Measurements from ENCODE around the gene DET1. TPM values are rescaled to one million over a fixed set of nuclear protein-coding genes. Genes with fewer than 3 reads are reported as not detected.

Gene DET1
- total RNA-seq, 1 experiment from 2014 or later: 6.6 TPM

DNA sequence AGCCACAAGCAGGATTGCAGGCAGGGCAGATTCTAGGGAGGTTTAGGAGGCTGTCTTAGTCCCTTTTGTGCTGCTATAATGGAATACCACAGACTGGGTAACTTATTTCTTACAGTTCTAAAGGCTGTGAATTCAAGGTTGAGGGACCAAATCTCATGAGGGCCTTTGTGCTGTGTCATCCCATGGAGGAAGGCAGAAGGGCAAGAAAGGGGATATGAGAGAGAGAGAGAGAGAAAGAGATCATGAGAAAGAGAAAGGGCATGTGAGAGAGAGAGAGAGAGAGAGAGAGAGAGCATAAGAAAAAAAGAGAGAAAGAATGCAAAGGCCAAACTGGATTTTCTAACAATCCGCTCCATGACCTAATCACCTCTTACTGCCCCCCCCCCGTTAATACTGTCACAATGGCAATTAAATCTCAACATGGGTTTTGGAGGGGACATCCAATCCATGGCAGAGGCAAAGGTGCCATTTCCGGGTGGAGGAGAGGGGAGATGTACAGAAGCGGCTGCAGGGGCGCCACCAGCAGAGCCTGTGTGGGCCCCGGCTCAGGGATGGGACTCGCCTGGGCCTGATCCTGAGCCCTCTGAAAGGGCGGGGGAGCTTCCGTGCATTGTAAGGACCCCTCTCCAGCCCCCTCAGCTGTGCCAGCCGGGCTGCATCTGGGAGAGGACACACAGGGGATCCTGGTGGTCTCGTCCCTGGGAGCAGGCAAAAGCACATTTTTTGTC, 58.5 kb downstream of the DET1 start:
- H3K79me1 ChIP-seq (ENCODE audit: insufficient read depth, low read depth, low read length, poor library complexity, severe bottlenecking): no peaks in the 10 kb centered on the region

More for the DNA sequence above, 58.5 kb downstream of the DET1 start:
- no peak overlapping the region for H3K4ac ChIP-seq (ENCODE audit: low read depth, low read length)
- Mint-ChIP-seq H3K4me3 (no peak overlapping the region), H3K36me3 (ENCODE audit: insufficient read depth in 1 of 3, low read depth in 3 of 3) (no peaks in the 10 kb centered on the region), H3K9me3 (no peaks in the 10 kb centered on the region), H3K27me3 (ENCODE audit: low read depth) (peaks cover 25% of the 10 kb centered on the region), H3K4me1 (peaks cover 55 to 64% of the 10 kb centered on the region in 2 experiments), H3K27ac (peak overlapping the region in 1 of 3 experiments; percentile 80; a peak in 2 of 7 replicates)
- H4K5ac ChIP-seq (ENCODE audit: insufficient read length, low read depth, low read length): no peak overlapping the region
- H2BK120ac ChIP-seq (ENCODE audit: low read depth, low read length, poor library complexity, severe bottlenecking): no peak overlapping the region
- no peak overlapping the region for H2BK12ac ChIP-seq (ENCODE audit: insufficient read length, low read depth, low read length)
- no peaks in the 10 kb centered on the region; the same call in 1 of the 2 replicates for H3K4me1 ChIP-seq (ENCODE audit: insufficient read depth, low read length)
- no peak overlapping the region for H2BK15ac ChIP-seq (ENCODE audit: low read depth, low read length)
- H3K23ac ChIP-seq (ENCODE audit: insufficient read length, low read depth, low read length): no peak overlapping the region
- no peak overlapping the region for H2BK5ac ChIP-seq (ENCODE audit: insufficient read length, low read length)
- no peak overlapping the region for H3K4me2 ChIP-seq (ENCODE audit: insufficient read depth, insufficient read length, low read length)
- H3K9me3 ChIP-seq (ENCODE audit: control insufficient read depth, low read depth, low read length): no peaks in the 10 kb centered on the region
- H4K20me1 ChIP-seq (ENCODE audit: control insufficient read depth, insufficient read depth, insufficient read length): no peaks in the 10 kb centered on the region
- H3K27ac ChIP-seq (ENCODE audit: insufficient read length, low read depth, low read length): no peak overlapping the region
- H4K8ac ChIP-seq (replicated peaks; ENCODE audit: insufficient read length, low read depth, low read length): no peak overlapping the region
- no peak overlapping the region for H3K18ac ChIP-seq (ENCODE audit: insufficient read length, low read depth, low read length)
- TF ChIP-seq, protein P1, sequence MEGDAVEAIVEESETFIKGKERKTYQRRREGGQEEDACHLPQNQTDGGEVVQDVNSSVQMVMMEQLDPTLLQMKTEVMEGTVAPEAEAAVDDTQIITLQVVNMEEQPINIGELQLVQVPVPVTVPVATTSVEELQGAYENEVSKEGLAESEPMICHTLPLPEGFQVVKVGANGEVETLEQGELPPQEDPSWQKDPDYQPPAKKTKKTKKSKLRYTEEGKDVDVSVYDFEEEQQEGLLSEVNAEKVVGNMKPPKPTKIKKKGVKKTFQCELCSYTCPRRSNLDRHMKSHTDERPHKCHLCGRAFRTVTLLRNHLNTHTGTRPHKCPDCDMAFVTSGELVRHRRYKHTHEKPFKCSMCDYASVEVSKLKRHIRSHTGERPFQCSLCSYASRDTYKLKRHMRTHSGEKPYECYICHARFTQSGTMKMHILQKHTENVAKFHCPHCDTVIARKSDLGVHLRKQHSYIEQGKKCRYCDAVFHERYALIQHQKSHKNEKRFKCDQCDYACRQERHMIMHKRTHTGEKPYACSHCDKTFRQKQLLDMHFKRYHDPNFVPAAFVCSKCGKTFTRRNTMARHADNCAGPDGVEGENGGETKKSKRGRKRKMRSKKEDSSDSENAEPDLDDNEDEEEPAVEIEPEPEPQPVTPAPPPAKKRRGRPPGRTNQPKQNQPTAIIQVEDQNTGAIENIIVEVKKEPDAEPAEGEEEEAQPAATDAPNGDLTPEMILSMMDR (conservative IDR thresholded peaks at IDR 0.05): no peak
- DNase-seq: no peak
- no peak overlapping the region for H3K56ac ChIP-seq (ENCODE audit: insufficient read length, low read depth, low read length)
- H2AFZ ChIP-seq (ENCODE audit: low read length): no peak overlapping the region
- WGBS (ENCODE audit: extremely low coverage, insufficient read length, low lambda C conversion rate): no CpG with 5 or more reads among the region's 11 CpGs
- H3T11ph ChIP-seq (ENCODE audit: low read length): no peak overlapping the region
- H2BK20ac ChIP-seq (ENCODE audit: low read depth, low read length, poor library complexity, severe bottlenecking): no peak overlapping the region
- H3K14ac ChIP-seq (ENCODE audit: insufficient read depth, low read length): no peak overlapping the region
- H3K27me3 ChIP-seq (ENCODE audit: insufficient read depth, low read length): no peaks in the 10 kb centered on the region
- H3K79me2 ChIP-seq (ENCODE audit: insufficient read depth, low read length): no peaks in the 10 kb centered on the region
- H3K9ac ChIP-seq (ENCODE audit: extremely low read depth, insufficient read length, low read length): no peak overlapping the region
- no peaks in the 10 kb centered on the region for H3K23me2 ChIP-seq (ENCODE audit: insufficient read length, low read depth, low read length, poor library complexity, severe bottlenecking)
- no peak overlapping the region for H2AK5ac ChIP-seq (ENCODE audit: insufficient read length, low read length)
- no peak overlapping the region for H4K91ac ChIP-seq (ENCODE audit: insufficient read length, low read depth, low read length)

Measured in H9 (cell line).